Measurements from ENCODE around the gene CHMP4A.
"Not testable (repeated sequence)": the region's sequence is repeated elsewhere in the genome, so short reads cannot be mapped to it uniquely, and the experiment has no call there.

The CHMP4A gene

GRCh38 chr14:24247422-24247821 lies 34.1 kb upstream of the CHMP4A start:
- DNase-seq (ENCODE audit: low read depth in 1 of 2, low spot score in 1 of 2): no peak

GRCh38 chr14:24246765-24247212 lies 33.5 kb upstream of the CHMP4A start:
- no peak for DNase-seq (ENCODE audit: low read depth in 1 of 2, low spot score in 1 of 2)

GRCh38 chr14:24245350-24245749 lies 32.1 kb upstream of the CHMP4A start:
- not testable (repeated sequence) for DNase-seq (ENCODE audit: low read depth in 1 of 2, low spot score in 1 of 2)

- no peak for DNase-seq (ENCODE audit: low read depth in 1 of 2, low spot score in 1 of 2)
These were observed 30.1 kb upstream of the CHMP4A start for GRCh38 chr14:24243336-24243836.

- peak; percentile 84 to 87 for DNase-seq (ENCODE audit: low read depth in 1 of 2, low spot score in 1 of 2)
These were observed 28.6 kb upstream of the CHMP4A start for GRCh38 chr14:24241829-24242443.

- DNase-seq (ENCODE audit: low read depth in 1 of 2, low spot score in 1 of 2): no peak
These were observed 27.0 kb upstream of the CHMP4A start for GRCh38 chr14:24240110-24240918.

- DNase-seq (ENCODE audit: low read depth in 1 of 2, low spot score in 1 of 2): no peak
These were observed 25.3 kb upstream of the CHMP4A start for GRCh38 chr14:24238527-24239037.

GRCh38 chr14:24238123-24238522 lies 24.8 kb upstream of the CHMP4A start:
- DNase-seq (ENCODE audit: low read depth in 1 of 2, low spot score in 1 of 2): no peak

- DNase-seq (ENCODE audit: low read depth in 1 of 2, low spot score in 1 of 2): no peak
These were observed 24.2 kb upstream of the CHMP4A start for GRCh38 chr14:24237463-24237955.

- DNase-seq (ENCODE audit: low read depth in 1 of 2, low spot score in 1 of 2): no peak
These were observed 23.6 kb upstream of the CHMP4A start for GRCh38 chr14:24236689-24237462.

- DNase-seq (ENCODE audit: low read depth in 1 of 2, low spot score in 1 of 2): no peak
These were observed 22.8 kb upstream of the CHMP4A start for GRCh38 chr14:24235804-24236688.

- DNase-seq (ENCODE audit: low read depth in 1 of 2, low spot score in 1 of 2): no peak
These were observed 21.1 kb upstream of the CHMP4A start for GRCh38 chr14:24234095-24235005.

- DNase-seq (ENCODE audit: low read depth in 1 of 2, low spot score in 1 of 2): no peak
These were observed 20.2 kb upstream of the CHMP4A start for GRCh38 chr14:24233538-24233866.

- no peak for DNase-seq (ENCODE audit: low read depth in 1 of 2, low spot score in 1 of 2)
These were observed 19.6 kb upstream of the CHMP4A start, which contains the start of gene GMPR2 for GRCh38 chr14:24232645-24233537. GMPR2 (plus strand) TSS chr14:24232929; CDS start chr14:24233254, 325 bp downstream.

GRCh38 chr14:24232121-24232644 lies 18.9 kb upstream of the CHMP4A start, which contains the start of gene NEDD8:
NEDD8 (minus strand) TSS chr14:24232367; CDS start chr14:24232267, 100 bp downstream.
- peak; percentile 67 to 80 for DNase-seq (ENCODE audit: low read depth in 1 of 2, low spot score in 1 of 2)

- no peak for DNase-seq (ENCODE audit: low read depth in 1 of 2, low spot score in 1 of 2)
These were observed 18.2 kb upstream of the CHMP4A start for GRCh38 chr14:24231263-24232120.

GRCh38 chr14:24228902-24229301 lies 15.6 kb upstream of the CHMP4A start:
- DNase-seq (ENCODE audit: low read depth in 1 of 2, low spot score in 1 of 2): no peak

All from activated T-helper 1 cell treated with anti-CD3 and anti-CD28 coated beads, Interleukin-2, amount 50 U/mL, for 16 hours (primary cell).